HepG2 (cell line): Measurements from ENCODE around the gene BCORL1. TPM values are rescaled to one million over a fixed set of nuclear protein-coding genes. Genes with fewer than 3 reads are reported as not detected.

Experiments used
- ATAC-seq: fragments of 200-7000 bp; cut with Tn5 transposase; 3 replicates; pipeline ENCODE4 v1.9.1; 2020; ENCODE audit warnings: mild to moderate bottlenecking, moderate library complexity
- BruUV-seq: library from RNA; stranded (reverse); fragments of 400-500 nt; replicated peaks from 2 replicates; lab custom pipeline; 2021; lab: Mats Ljungman, UMichigan
- CTCF ChIA-PET: fragments of 300-600 bp; formaldehyde crosslinking; extraction: SDS; loops from one replicate; lab custom pipeline; 2021; ENCODE audit warnings: low total read pairs, inconsistent platforms, low intra/inter-chr PET ratio; lab: Yijun Ruan, JAX
- POLR2A ChIA-PET: fragments of 350-600 bp; sonication (Branson Sonifier 250); formaldehyde crosslinking; loops from one replicate; lab custom pipeline; 2020; ENCODE audit warnings: antibody characterized with exemption, inconsistent platforms; lab: Yijun Ruan, JAX
- DNase-seq: peaks from one replicate; pipeline ENCODE4 v3.0.0-alpha.2; 2015; ENCODE audit warnings: low spot score
- FAIRE-seq: peaks from 3 replicates; lab custom pipeline; 2011; peaks lifted over from hg19 to GRCh38; lab: Jason Lieb, UNC
- H2AFZ ChIP-seq: one replicate; pipeline ENCODE4 v1.6.1; 2011; ENCODE audit warnings: low read length, inconsistent platforms
- H3K27ac ChIP-seq: fragments of 300-600 bp; 3 replicates; pipeline ENCODE4 v1.8.0; 2011; ENCODE audit warnings: mixed run types, mild to moderate bottlenecking, mixed read lengths, low read length, inconsistent platforms; ENCODE audit not compliant: insufficient read depth; ENCODE audit errors: extremely low read length
- H3K27me3 ChIP-seq, 2 experiments: fragments of 200-600 bp in 1 of 2; 2 replicates in 1 of 2; 3 replicates in 1 of 2; pipeline versions ENCODE4 v1.6.0 to v1.8.0; 2011; ENCODE audit warnings: low read length in 2 of 2, mild to moderate bottlenecking in 2 of 2, moderate library complexity in 2 of 2, inconsistent platforms in 1 of 2; ENCODE audit not compliant: insufficient read depth in 2 of 2, control insufficient read depth in 1 of 2
- H3K36me3 ChIP-seq, 2 experiments: fragments of 200-600 bp in 1 of 2; replicated peaks in 1 of 2; 2 replicates in 1 of 2; 3 replicates in 1 of 2; pipeline versions ENCODE4 v1.5.1 to v1.8.0; 2011; ENCODE audit warnings: low read length in 2 of 2, inconsistent platforms in 1 of 2; ENCODE audit not compliant: insufficient read depth in 2 of 2, control insufficient read depth in 1 of 2
- H3K4me1 ChIP-seq: 2 replicates; pipeline ENCODE4 v1.5.1; 2012; ENCODE audit warnings: low read length, inconsistent platforms; ENCODE audit not compliant: insufficient read depth
- H3K4me2 ChIP-seq: 2 replicates; pipeline ENCODE4 v1.6.0; 2011; ENCODE audit warnings: low read depth, low read length, inconsistent platforms
- H3K4me3 ChIP-seq, 3 experiments: fragments of 200-600 bp in 1 of 3; sonication (generic), shearing (Covaris generic) in 1 of 3; replicated peaks in 1 of 3; 2 replicates each; pipeline ENCODE4 v1.5.1; 2011 to 2016; ENCODE audit warnings: low read length in 3 of 3, inconsistent platforms in 2 of 3, low read depth in 2 of 3, mild to moderate bottlenecking in 2 of 3, control low read depth in 1 of 3, mixed read lengths in 1 of 3; ENCODE audit not compliant: insufficient read depth in 1 of 3
- H3K79me2 ChIP-seq: one replicate; pipeline ENCODE4 v1.6.1; 2011; ENCODE audit warnings: low read length, inconsistent platforms; ENCODE audit not compliant: insufficient read depth
- H3K9ac ChIP-seq: 2 replicates; pipeline ENCODE4 v1.6.0; 2011; ENCODE audit warnings: mild to moderate bottlenecking, low read depth, low read length, inconsistent platforms; ENCODE audit not compliant: insufficient read depth
- H3K9me3 ChIP-seq: 2 replicates; pipeline ENCODE4 v1.5.1; 2012; ENCODE audit warnings: mild to moderate bottlenecking, low read length
- H4K20me1 ChIP-seq: 2 replicates; pipeline ENCODE4 v1.6.0; 2011; ENCODE audit warnings: inconsistent platforms, mild to moderate bottlenecking, low read length, moderate library complexity; ENCODE audit not compliant: insufficient read depth
- AHR ChIP-seq: IDR thresholded peaks from 2 replicates; pipeline ENCODE4 v1.6.1; 2018; ENCODE audit warnings: missing genetic modification reagents, missing compliant biosample characterization
- CEBPG ChIP-seq: IDR thresholded peaks from 2 replicates; pipeline ENCODE4 v1.6.1; 2016
- FOSL1 ChIP-seq: sonication (generic); formaldehyde crosslinking; IDR thresholded peaks from 2 replicates; pipeline ENCODE4 v1.9.0; 2021; ENCODE audit warnings: missing genetic modification reagents, borderline replicate concordance
- GABPA ChIP-seq, 2 experiments: IDR thresholded peaks; 2 replicates each; pipeline ENCODE4 v1.6.1; 2011 to 2016; ENCODE audit warnings: low read depth in 2 of 2, low read length in 1 of 2, missing biosample characterization in 1 of 2, missing genetic modification characterization in 1 of 2
- HDAC2 ChIP-seq: sonication (generic); formaldehyde crosslinking; IDR thresholded peaks from 2 replicates; pipeline ENCODE4 v1.4.0; 2020; ENCODE audit warnings: missing genetic modification reagents
- MXI1 ChIP-seq: IDR thresholded peaks from 3 replicates; pipeline ENCODE4 v1.6.1; 2012; ENCODE audit warnings: low read depth, low read length, inconsistent platforms, borderline replicate concordance
- NBN ChIP-seq: fragments of 450-650 bp; conservative IDR thresholded peaks from 2 replicates; pipeline ENCODE4 v1.6.1; 2017
- SAP130 ChIP-seq: IDR thresholded peaks from 2 replicates; pipeline ENCODE4 v1.6.1; 2016; ENCODE audit warnings: low read depth
- SATB2 ChIP-seq: sonication (generic); formaldehyde crosslinking; IDR thresholded peaks from 2 replicates; pipeline ENCODE4 v1.5.0; 2020; ENCODE audit warnings: missing genetic modification reagents
- THAP7 ChIP-seq: sonication (generic); formaldehyde crosslinking; IDR thresholded peaks from 2 replicates; pipeline ENCODE4 v1.8.1; 2023; ENCODE audit warnings: mild to moderate bottlenecking, missing genetic modification reagents
- TRAFD1 ChIP-seq: sonication (generic); formaldehyde crosslinking; IDR thresholded peaks from 2 replicates; pipeline ENCODE4 v1.5.1; 2020; ENCODE audit warnings: missing genetic modification reagents, mild to moderate bottlenecking, borderline replicate concordance
- TRIM24 ChIP-seq: sonication (generic); formaldehyde crosslinking; IDR thresholded peaks from 2 replicates; pipeline ENCODE4 v1.8.0; 2022; ENCODE audit warnings: mild to moderate bottlenecking, missing genetic modification reagents
- ZFP90 ChIP-seq: sonication (generic); formaldehyde crosslinking; IDR thresholded peaks from 2 replicates; pipeline ENCODE4 v1.8.0; 2022; ENCODE audit warnings: missing genetic modification reagents, mild to moderate bottlenecking, inconsistent platforms, borderline replicate concordance
- ZMYM2 ChIP-seq: sonication (generic); formaldehyde crosslinking; IDR thresholded peaks from 2 replicates; pipeline ENCODE4 v1.8.0; 2022; ENCODE audit warnings: mild to moderate bottlenecking, missing genetic modification reagents
- ZNF230 ChIP-seq: sonication (generic); formaldehyde crosslinking; IDR thresholded peaks from 2 replicates; pipeline ENCODE4 v1.4.0; 2020; ENCODE audit warnings: mild to moderate bottlenecking, missing genetic modification reagents
- ZNF563 ChIP-seq: sonication (generic); formaldehyde crosslinking; IDR thresholded peaks from 2 replicates; pipeline ENCODE4 v1.8.0; 2022; ENCODE audit warnings: mild to moderate bottlenecking, moderate library complexity, missing genetic modification reagents
- ZZZ3 ChIP-seq: sonication (generic); formaldehyde crosslinking; IDR thresholded peaks from 2 replicates; pipeline ENCODE4 v1.4.0; 2020; ENCODE audit warnings: missing genetic modification reagents, mild to moderate bottlenecking, borderline replicate concordance
- WGBS: methylation state at CpG from one replicate; pipeline ENCODE4 v1.1.6; 2017; ENCODE audit warnings: low lambda C conversion rate; 5-methylcytosine and 5-hydroxymethylcytosine counted together
- in situ Hi-C: cut with HindIII; loops from 2 replicates; pipeline ENCODE4 v1.10.0; 2017; ENCODE audit warnings: low pct_unique_long_range_greater_than_20kb; ENCODE audit not compliant: extremely low pct_ligation_motif_present
- intact Hi-C: fragments of 100-400 bp; cut with micrococcal nuclease; formaldehyde crosslinking; loops from one replicate; pipeline ENCODE4 v1.10.0; 2022; ENCODE audit not compliant: unreplicated experiment
- polyA plus RNA-seq, 8 experiments: library from polyadenylated mRNA; depleted of rRNA in 3 of 8; stranded (reverse) in 7 of 8; unstranded in 1 of 8; fragments of >200 nt; fragmentation: Illumina TruSeq in 4 of 8; extraction: Trizol in 4 of 8; gene quantifications; 2 replicates each; pipeline versions ENCODE4 v1.2.1 to v1.2.3, GENCODE V29; 2011 to 2016; ENCODE audit warnings: low read depth in 4 of 8, missing spikeins in 1 of 8, mixed read lengths in 1 of 8; ENCODE audit not compliant: insufficient read depth in 1 of 8
- total RNA-seq, 5 experiments: library from RNA; depleted of rRNA; stranded (reverse); fragments of >200 nt; fragmentation: Illumina TruSeq; extraction: Trizol; gene quantifications; 2 replicates each; pipeline ENCODE4 v1.2.3, GENCODE V29; 2016; ENCODE audit warnings: low read depth in 1 of 5
- TF ChIP-seq, protein P1 (sequence below): sonication (generic); formaldehyde crosslinking; IDR thresholded peaks from 2 replicates; pipeline ENCODE4 v1.4.0; 2020; ENCODE audit warnings: missing genetic modification reagents
- TF ChIP-seq, protein P2 (sequence below): sonication (generic); formaldehyde crosslinking; IDR thresholded peaks from 2 replicates; pipeline ENCODE4 v1.8.0; 2023; ENCODE audit warnings: mild to moderate bottlenecking, missing genetic modification reagents

Gene BCORL1
- total and polyA plus RNA-seq, 2 of the 13 experiments (the other 11 are each of a cell fraction or from before 2014, with no cell fraction given), result 0.67 to 1.4 TPM

DNA sequence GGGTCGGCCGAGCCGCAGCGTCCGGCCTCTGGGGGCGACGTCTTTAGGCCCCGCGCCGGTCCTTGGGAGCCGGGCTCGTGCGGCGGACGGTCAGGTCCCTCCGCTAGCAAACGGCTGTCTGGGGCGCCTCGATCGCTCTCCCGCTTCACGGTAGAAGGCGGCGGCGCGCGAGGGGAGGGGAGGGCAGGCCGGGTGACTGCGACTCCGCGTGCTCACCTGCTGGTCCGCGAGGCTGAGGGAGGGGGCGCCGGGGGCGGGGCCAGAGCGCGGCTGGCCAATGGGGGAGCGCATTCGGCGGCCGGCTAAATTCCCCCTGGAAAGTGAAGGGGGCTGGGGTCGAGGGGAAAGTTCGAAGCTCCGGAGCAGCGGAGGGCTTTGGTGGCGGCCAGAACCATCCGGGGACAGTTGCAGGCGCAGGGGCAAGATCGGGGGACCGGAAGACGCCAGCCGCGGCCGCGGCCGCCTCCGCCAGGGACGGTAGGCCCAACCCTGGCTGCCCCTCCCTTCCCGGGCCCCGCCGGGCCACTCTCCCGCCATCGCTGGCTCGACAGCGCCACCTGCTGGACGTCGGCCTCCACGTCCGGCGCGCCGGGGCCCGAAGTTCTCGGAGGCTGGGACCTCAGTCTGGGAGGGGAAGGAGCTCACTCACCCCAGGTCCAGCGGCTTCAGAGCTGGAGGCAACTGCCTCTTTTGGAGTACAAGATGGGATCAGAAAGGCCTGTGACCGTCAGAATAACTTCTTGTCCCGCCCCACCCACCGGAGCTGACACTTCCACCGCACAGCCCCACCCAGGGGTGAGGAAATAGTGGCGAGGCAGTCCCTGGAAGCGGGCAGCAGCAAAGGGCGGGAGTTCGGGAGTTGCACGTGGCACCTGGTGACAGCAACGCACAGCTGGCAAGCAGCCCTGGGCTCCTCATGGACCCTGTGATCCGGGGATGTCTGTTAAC is 78.0 kb downstream of the BCORL1 start:
- Histone ChIP-seq H3K79me2 (no peaks in the 10 kb centered on the region), H2AFZ (no peak overlapping the region), H3K4me1 (peaks cover 9% of the 10 kb centered on the region; the same call in 1 of the 2 replicates), H3K27ac (no peak overlapping the region), H3K4me3 (peak overlapping the region in 2 of 3 experiments; percentile 46 to 52; a peak in 3 of 6 replicates), H3K36me3 (no peaks in the 10 kb centered on the region), H3K9ac (peak overlapping the region; percentile 63; the same call in 1 of the 2 replicates), H3K27me3 (no peaks in the 10 kb centered on the region), H3K9me3 (no peaks in the 10 kb centered on the region), H4K20me1 (no peaks in the 10 kb centered on the region), H3K4me2 (peak overlapping the region; percentile 74)
- ChIA-PET CTCF (no interaction called here), POLR2A (interaction anchor here (1.6 kb wide), 1 partner anchor 11 kb away, joined by 8 read pairs; no protein-coding TSS in a partner anchor)
- 5% methylated on average over 16 of the region's 87 CpGs for WGBS
- intact Hi-C loops, result loop anchor here (2.0 kb wide), 1 partner anchor 136 kb away; no protein-coding TSS in a partner anchor
- DNase-seq, result peak; percentile 30
- ATAC-seq, result peak; percentile 93
- peak; percentile 44 for FAIRE-seq
- BruUV-seq, result no TSS peak
- in situ Hi-C loops, result loop anchor here (25.0 kb wide), 1 partner anchor 448 kb away; no protein-coding TSS in a partner anchor
- no peak for TF ChIP-seq ZFP90 (CRISPR knock-in tag)
- no peak for TF ChIP-seq TRIM24 (CRISPR knock-in tag)
- TF ChIP-seq FOSL1 (CRISPR knock-in tag), result no peak
- TF ChIP-seq THAP7 (CRISPR knock-in tag), result no peak
- no peak for TF ChIP-seq TRAFD1 (CRISPR knock-in tag)
- no peak for TF ChIP-seq NBN
- peak; percentile 11; the same call in 1 of the 2 replicates for TF ChIP-seq ZNF563
- peak; percentile 63; the same call in 1 of the 3 replicates for TF ChIP-seq MXI1
- TF ChIP-seq, protein P1, sequence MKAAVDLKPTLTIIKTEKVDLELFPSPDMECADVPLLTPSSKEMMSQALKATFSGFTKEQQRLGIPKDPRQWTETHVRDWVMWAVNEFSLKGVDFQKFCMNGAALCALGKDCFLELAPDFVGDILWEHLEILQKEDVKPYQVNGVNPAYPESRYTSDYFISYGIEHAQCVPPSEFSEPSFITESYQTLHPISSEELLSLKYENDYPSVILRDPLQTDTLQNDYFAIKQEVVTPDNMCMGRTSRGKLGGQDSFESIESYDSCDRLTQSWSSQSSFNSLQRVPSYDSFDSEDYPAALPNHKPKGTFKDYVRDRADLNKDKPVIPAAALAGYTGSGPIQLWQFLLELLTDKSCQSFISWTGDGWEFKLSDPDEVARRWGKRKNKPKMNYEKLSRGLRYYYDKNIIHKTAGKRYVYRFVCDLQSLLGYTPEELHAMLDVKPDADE (CRISPR knock-in tag), result no peak
- TF ChIP-seq ZZZ3 (CRISPR knock-in tag), result 0 out of 2 replicates have a peak, but pooled peaks have one; percentile 44
- TF ChIP-seq AHR (CRISPR knock-in tag), result no peak
- peak; percentile 35 for TF ChIP-seq SAP130
- TF ChIP-seq SATB2 (CRISPR knock-in tag), result no peak
- no peak for TF ChIP-seq CEBPG (CRISPR knock-in tag)
- peak; percentile 38; the same call in 1 of the 2 replicates for TF ChIP-seq ZNF230
- TF ChIP-seq GABPA (IDR thresholded peaks at IDR 0.05; ENCODE audit: low read depth, low read length), result no peak
- no peak for TF ChIP-seq GABPA (CRISPR knock-in tag; IDR thresholded peaks at IDR 0.05; ENCODE audit: low read depth)
- TF ChIP-seq HDAC2, result no peak
- TF ChIP-seq, protein P2, sequence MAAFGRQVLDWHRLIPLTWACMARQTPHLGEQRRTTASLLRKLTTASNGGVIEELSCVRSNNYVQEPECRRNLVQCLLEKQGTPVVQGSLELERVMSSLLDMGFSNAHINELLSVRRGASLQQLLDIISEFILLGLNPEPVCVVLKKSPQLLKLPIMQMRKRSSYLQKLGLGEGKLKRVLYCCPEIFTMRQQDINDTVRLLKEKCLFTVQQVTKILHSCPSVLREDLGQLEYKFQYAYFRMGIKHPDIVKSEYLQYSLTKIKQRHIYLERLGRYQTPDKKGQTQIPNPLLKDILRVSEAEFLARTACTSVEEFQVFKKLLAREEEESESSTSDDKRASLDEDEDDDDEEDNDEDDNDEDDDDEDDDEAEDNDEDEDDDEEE (CRISPR knock-in tag), result no peak
- 0 out of 2 replicates have a peak, but pooled peaks have one; percentile 26 for TF ChIP-seq ZMYM2
